ENCODE measurements around the gene CILP2.
A peak's percentile ranks its signal among the peaks of the same experiment; 100 is the strongest.

CILP2 gene

DNA sequence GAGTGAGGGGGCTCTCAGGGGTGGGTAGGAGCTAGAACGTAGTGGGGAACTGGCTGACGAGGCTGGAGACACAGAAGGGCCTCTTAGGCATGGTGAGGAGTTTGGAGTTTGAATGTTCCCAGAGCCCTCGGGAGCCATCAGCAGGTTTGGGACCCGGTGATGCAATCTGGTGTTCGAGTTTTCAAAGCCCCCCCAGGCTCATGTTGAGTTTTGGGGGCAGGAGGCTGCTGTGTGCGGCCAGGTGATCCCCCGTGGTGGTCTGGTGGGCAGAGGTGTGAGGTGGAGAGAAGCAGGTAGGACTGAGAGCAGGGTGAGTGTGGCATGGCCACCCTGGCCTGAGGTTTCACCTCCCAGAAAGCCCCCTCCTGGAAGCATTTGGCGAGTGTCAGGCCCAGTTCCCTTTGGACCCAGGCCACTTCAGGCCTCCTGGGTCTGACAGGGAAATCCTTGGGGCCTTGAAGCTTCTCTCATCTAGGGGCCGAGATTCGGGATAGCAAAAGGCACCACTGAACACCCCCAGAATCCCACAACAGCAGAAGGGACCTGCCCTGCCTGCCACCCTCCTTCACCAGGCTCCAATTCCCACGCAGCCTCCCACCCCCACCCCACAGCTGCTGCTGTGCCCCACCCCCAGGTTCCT lies 8.2 kb upstream of the CILP2 start:
- DNase-seq (ENCODE audit: low spot score), result no peak

- DNase-seq (ENCODE audit: low spot score), result no peak
These were observed 7.7 kb upstream of the CILP2 start for GRCh38 chr19:19530423-19530804.

DNA sequence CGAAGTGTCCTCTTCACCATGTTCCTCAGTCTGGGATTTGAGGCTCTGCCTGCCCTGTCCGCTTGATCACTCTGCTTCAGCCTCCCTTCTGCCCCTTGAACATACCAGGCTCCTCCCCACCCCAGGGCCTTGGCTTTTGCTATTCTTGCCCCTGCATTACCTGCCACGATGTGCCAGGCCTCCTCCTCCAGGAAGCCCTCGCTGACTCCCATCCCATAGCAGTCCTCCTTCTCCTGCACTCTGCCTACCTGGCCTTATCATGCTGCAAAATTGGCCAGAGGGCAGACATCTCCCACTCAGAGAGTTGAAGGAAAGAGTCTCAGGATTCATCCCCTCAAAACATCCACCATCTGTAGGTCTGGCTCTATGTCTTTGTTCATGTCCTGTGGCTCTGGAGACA lies 7.2 kb upstream of the CILP2 start:
- no peak for DNase-seq (ENCODE audit: low spot score)

DNA sequence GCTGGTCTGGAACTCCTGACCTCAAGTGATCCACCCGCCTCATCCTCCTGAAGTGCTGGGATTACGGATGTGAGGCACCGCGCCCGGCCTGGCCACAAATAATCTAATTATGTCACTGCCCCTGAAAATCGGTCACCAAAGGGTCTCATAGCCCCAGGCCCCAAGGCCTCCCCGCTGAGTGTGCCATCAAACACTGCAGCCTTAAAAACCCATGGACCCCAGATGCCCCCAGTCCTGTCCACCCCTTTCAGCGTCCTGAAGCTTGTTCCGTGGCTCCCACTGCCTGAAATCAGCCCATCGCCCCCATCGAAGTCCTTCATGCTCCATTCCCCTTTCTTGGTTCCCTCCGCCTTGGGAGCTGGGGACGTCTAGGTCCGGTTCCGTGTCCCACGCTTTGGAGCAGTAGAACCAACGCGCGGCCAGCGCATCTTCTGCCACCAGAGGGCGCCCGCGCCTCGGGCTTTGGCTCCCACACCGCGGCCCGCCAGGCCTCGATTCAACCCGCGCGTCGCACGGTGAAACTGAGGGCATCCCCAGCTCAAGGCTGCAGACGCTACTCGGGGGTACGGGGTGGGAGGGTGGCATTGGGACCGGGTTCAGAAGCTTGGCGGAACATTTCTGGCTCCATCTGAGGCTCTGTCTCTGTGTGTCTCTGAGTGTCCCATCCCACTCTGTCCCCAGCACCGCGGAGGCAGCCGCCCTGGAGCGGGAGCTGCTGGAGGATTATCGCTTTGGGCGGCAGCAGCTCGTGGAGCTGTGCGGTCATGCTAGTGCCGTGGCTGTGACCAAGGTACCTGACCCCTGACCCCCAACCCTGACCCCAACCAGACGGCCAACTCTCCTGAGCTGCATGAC lies 5.9 kb upstream of the CILP2 start:
- DNase-seq (ENCODE audit: low spot score), result peak; percentile 86

- DNase-seq (ENCODE audit: low spot score), result no peak
These were observed 5.0 kb upstream of the CILP2 start for GRCh38 chr19:19532806-19533701.

GRCh38 chr19:19533841-19534240 lies 4.2 kb upstream of the CILP2 start:
- no peak for DNase-seq (ENCODE audit: low spot score)

DNA sequence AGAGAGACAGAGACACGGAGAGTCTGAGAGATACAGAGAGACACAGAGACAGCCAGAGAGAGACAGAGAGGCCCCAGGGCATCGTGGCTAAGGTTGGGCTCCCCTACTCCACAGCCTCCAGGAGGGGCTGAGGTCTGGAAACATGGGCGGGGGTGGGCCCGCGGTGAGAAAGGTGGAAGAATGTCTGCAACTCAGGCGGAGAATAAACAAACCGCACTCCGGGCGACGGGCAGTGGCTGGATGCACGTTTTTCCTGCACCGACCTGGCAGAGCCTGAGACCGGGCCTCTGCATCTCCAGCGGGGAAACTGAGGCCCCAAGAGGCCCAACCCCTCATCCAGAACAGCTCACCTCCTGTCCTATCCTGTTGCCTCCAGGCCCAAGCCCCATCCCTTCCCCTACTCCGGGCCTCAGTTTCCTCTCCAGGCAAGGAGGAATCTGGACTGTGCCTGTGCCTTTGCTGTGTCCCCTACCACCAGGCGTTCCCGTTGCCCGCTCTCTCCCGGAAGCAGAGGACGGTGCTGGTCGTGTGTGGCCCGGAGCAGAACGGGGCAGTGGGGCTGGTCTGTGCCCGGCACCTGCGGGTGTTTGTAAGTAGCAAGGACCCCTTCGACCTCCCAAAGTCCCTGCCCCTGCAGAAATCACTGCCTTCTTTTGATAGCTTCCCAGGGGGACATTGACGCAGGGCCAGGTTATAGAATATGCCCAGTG lies 3.4 kb upstream of the CILP2 start:
- DNase-seq (ENCODE audit: low spot score), result no peak

GRCh38 chr19:19535311-19536191 lies 2.5 kb upstream of the CILP2 start:
- no peak for DNase-seq (ENCODE audit: low spot score)

- DNase-seq (ENCODE audit: low spot score), result no peak
These were observed 703 bp upstream of the CILP2 start for GRCh38 chr19:19537075-19538048.

DNA sequence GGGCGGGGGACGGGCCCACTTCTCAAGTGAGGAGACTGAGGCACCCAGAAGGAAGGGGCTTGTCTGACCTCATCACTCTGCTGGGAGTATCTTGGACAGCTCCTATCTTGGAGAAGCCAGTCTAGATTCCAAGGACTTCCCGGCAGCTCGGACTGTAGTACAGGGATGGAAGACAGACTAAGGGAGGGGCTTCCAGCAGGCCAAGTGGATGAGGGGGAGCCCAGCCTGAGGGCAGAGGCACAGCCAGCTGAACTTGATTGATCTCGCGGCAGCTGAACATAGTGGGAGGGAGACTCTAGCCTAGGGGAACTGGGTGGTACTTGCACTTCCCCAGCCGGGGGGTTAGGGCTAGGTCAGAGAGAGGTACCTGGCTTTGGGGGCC lies 711 bp downstream of the CILP2 start:
- DNase-seq (ENCODE audit: low spot score), result no peak

GRCh38 chr19:19539698-19540063 lies 1.6 kb downstream of the CILP2 start:
- DNase-seq (ENCODE audit: low spot score), result no peak

DNA sequence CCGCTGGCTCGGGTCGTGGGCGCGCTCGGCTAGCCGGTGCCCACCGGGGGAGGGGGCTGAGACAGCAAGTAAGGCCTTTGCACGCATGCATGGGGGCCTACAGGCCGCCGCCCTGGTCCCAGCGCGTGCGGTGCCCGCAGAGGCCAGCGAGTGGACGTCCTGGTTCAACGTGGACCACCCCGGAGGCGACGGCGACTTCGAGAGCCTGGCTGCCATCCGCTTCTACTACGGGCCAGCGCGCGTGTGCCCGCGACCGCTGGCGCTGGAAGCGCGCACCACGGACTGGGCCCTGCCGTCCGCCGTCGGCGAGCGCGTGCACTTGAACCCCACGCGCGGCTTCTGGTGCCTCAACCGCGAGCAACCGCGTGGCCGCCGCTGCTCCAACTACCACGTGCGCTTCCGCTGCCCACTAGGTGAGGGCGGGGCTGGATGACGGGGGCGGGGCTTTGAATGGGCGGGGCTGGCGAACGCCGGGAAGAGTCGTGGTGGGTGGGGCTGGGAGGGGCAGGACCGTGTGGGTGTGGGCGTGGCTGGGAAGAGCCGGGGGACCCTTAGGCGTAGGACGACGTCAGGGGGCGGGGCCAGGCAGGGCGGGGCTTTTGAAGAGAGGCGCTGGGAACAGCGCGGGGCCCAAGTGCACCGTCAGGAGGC lies 2.1 kb downstream of the CILP2 start:
- DNase-seq (ENCODE audit: low spot score), result peak; percentile 74

DNA sequence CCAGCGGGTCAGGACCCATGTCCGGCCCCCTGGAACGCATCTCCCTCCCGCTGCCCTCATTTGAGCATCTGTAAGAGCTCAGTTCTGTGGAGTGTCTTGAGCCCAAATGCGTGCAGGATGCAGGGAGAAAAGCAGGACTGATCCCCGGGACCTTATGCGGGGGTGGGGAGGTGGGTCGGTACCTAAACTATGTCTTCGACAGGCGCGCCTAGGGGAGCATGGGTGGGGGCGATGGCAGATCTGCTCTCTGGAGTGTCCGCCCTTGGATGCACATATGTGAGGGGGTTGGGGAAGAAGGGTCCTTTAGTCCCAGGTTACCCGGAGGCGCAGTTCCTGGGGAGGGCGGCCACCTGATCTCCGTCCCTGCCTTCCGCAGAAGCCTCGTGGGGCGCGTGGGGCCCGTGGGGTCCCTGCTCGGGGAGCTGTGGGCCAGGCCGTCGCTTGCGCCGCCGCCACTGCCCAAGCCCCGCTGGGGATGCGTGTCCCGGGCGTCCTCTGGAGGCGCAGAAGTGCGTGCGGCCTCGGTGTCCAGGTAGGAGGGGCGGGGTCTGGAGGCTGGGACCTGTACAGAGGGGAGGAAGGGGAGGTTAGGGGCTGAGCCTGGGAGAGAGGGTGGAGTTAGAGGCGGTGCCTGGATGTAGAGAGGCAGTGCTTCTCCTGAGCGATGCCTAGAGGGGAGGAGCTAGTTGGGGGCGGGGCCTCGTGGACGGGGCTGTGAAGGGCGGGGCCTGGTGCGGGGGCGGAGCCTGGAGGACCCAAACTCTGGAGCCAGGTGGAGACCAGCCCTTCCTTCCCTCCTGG lies 2.9 kb downstream of the CILP2 start:
- peak; percentile 66 for DNase-seq (ENCODE audit: low spot score)

GRCh38 chr19:19541616-19542015 lies 3.6 kb downstream of the CILP2 start:
- no peak for DNase-seq (ENCODE audit: low spot score)

DNA sequence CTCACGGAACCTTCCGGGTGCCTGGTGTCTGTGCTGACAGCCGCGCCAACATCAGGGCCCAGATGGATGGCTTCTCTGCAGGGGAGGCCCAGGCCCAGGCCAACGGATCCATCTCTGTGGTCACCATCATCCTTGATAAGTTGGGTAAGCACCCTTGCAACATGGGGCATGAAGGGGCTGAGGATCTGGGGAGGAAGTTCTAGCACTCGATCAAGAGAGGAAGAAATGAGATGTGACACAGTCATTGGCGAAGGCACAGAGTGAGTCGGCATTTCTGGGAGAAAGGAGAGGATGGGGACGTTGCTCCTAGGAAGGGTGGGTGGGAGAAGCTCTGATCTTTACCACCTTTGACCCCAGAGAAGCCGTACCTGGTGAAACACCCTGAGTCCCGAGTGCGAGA lies 4.4 kb downstream of the CILP2 start:
- DNase-seq (ENCODE audit: low spot score), result no peak

- DNase-seq (ENCODE audit: low spot score), result no peak
These were observed 5.0 kb downstream of the CILP2 start for GRCh38 chr19:19543101-19543500.

- DNase-seq (ENCODE audit: low spot score), result no peak
These were observed 5.6 kb downstream of the CILP2 start for GRCh38 chr19:19543640-19544039.

GRCh38 chr19:19544257-19544953 lies 6.3 kb downstream of the CILP2 start:
- no peak for DNase-seq (ENCODE audit: low spot score)

Measured in activated CD4-positive, alpha-beta T cell treated with anti-CD3 and anti-CD28 coated beads, Interleukin-2, Interleukin-4, amounts not matched to agents 100 ng/mL and 50 ng/mL, durations not matched to agents 16 hours and 8 hours (primary cell).